ENCODE measurements around the gene ABLIM2.

DNA sequence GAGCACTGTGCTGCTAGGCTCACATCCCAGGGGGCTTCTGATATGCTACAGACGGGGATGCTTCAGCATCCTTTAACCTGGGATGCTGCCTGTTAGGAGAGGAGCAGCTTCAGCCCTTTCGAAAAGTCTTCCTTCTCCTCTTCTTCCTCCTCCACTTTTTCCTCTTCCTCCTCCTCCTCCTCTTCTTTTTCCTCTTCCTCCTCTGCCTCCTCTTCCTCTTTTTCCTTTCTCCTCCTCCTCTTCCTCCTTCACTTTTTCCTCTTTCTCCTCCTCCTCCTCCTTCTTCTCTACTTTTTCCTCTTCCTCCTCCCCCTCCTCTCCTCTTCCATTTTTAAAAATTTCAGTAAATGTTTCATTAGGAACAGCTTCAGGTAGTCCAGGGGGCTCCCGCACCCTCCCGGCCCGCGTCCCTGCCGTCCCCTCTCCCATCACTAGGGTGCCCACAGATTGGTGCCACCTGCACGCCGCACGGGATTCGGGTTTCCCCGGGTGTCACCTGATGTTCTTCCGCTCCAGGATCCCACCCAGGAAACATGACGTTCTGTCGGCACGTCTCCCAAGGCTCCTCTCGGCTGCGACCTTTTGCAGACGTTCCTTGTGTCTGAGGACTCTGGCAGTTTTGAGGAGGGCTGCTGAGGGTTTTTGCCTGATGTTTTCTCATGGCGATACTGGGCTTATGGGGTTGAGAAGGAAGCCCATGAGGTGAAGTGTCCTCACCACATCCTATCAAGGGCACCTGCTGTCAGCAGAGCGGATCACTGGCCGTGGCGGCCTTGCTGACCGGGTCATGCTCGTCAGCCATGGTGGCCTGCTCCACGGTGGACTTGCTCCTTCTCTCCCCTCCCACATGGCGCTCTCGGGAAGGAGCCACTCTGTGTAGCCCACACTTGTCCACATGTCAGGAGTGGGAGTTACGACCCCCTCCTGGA lies 135.6 kb downstream of the ABLIM2 start:
- TF ChIP-seq POLR2A (IDR thresholded peaks at IDR 0.05) (no peak), CTCF (IDR thresholded peaks at IDR 0.05) (no peak)

Measured in lower leg skin (tissue), 3 donors.